T-helper 9 cell (primary cell): ENCODE data around the gene PKP3.
"Not testable (repeated sequence)": the region's sequence is repeated elsewhere in the genome, so short reads cannot be mapped to it uniquely, and the experiment has no call there.

Experiments
- DNase-seq: peaks from one replicate; pipeline ENCODE4 v3.0.0-alpha.2; 2020

PKP3 gene

DNA sequence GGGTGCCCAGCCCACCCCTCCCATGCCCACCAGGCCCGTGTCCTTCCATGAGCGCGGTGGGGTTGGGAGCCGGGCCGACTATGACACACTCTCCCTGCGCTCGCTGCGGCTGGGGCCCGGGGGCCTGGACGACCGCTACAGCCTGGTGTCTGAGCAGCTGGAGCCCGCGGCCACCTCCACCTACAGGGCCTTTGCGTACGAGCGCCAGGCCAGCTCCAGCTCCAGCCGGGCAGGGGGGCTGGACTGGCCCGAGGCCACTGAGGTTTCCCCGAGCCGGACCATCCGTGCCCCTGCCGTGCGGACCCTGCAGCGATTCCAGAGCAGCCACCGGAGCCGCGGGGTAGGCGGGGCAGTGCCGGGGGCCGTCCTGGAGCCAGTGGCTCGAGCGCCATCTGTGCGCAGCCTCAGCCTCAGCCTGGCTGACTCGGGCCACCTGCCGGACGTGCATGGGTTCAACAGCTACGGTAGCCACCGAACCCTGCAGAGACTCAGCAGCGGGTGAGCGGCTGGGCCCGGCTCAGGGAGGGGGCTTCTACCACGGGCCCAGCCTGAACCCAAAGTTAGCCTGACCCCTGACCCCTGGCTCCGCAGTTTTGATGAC, 3.0 kb downstream of the PKP3 start:
- DNase-seq, result no peak

DNA sequence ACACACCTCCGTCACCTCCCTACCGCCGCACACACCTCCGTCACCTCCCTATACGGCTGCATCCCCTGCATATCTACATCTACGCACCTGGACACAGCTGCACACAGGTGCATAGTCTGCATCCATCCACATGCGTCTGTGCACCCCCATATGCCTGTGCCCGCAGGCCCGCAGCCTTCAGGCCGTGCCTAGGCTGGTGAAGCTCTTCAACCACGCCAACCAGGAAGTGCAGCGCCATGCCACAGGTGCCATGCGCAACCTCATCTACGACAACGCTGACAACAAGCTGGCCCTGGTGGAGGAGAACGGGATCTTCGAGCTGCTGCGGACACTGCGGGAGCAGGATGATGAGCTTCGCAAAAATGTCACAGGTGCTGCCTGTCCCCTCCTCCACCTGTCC, 4.8 kb downstream of the PKP3 start:
- no peak for DNase-seq

DNA sequence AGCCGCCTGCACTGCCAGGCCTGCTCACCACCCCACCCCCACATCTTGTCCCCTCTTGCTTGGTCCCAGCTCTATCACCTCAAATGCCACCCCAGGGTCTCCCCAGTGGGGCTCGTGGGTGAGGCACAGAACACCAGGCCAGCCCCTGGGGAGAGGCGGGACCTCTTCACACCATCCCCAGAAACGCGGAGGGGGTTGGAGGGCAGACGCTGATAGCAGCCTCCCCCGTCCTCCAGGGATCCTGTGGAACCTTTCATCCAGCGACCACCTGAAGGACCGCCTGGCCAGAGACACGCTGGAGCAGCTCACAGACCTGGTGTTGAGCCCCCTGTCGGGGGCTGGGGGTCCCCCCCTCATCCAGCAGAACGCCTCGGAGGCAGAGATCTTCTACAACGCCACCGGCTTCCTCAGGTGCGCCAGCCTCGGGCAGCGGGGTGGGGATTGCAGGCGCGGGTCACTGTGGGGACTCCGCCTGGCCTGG, 5.8 kb downstream of the PKP3 start:
- no peak for DNase-seq

DNA sequence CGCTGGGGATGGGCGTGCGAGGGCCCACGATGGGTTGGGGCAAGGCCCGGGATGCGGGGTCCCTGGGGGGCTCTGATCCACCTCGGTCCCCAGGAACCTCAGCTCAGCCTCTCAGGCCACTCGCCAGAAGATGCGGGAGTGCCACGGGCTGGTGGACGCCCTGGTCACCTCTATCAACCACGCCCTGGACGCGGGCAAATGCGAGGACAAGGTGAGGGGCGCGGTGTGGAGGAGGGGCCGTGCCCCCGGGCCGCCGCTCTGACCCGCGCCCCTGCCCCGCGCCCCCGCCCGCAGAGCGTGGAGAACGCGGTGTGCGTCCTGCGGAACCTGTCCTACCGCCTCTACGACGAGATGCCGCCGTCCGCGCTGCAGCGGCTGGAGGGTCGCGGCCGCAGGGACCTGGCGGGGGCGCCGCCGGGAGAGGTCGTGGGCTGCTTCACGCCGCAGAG, 6.3 kb downstream of the PKP3 start:
- no peak for DNase-seq

DNA sequence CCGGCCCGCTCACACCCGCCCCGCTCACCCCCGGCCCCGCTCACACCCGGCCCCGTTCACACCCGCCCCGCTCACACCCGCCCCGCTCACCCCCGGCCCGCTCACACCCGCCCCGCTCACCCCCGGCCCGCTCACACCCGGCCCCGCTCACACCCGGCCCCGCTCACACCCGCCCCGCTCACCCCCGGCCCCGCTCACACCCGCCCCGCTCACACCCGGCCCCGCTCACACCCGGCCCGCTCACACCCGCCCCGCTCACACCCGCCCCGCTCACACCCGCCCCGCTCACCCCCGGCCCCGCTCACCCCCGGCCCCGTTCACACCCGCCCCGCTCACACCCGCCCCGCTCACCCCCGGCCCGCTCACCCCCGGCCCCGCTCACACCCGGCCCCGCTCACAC, 7.2 kb downstream of the PKP3 start:
- not testable (repeated sequence) for DNase-seq

DNA sequence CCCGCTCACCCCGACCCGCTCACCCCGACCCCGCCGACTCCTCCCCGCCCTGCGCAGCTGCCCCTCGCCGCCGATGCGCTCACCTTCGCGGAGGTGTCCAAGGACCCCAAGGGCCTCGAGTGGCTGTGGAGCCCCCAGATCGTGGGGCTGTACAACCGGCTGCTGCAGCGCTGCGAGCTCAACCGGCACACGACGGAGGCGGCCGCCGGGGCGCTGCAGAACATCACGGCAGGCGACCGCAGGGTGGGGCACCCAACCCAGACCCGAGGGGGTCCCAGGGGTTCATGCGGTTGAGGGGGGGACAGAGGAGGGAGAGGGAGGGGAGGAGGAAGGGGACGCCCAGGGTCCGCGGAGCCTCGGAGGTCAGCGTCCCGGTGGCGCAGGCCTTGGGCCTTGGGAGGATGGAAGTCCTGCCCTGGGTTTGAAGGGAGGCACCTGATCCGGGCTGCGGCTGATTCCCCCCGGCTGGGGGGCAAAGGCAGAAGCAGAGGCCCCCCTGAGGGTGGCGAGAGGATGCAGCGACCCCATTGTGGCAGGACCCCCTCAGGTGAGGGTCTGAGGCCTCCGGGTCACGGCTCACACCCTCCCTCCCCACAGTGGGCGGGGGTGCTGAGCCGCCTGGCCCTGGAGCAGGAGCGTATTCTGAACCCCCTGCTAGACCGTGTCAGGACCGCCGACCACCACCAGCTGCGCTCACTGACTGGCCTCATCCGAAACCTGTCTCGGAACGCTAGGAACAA, 9.2 kb downstream of the PKP3 start:
- DNase-seq, result no peak

DNA sequence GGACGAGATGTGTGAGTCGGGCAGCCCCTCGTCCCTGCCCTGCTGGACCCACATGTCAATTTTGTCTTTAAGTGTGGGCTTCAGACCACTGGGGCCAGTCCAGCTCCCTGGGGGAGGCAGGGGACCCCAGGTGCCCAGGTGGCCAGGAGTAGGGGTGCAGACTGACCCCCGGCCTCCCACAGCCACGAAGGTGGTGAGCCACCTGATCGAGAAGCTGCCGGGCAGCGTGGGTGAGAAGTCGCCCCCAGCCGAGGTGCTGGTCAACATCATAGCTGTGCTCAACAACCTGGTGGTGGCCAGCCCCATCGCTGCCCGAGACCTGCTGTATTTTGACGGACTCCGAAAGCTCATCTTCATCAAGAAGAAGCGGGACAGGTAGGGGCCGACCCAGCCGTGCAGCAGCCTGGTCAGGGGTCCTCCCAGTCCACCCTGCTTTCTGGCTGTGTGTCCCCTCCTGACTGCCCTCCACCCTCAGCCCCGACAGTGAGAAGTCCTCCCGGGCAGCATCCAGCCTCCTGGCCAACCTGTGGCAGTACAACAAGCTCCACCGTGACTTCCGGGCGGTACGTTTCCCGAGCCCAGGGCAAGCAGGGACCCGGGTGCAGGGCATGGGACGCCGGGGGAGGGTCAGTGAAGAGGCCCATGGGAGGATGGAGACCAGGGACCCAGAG, 9.9 kb downstream of the PKP3 start:
- DNase-seq, result no peak

DNA sequence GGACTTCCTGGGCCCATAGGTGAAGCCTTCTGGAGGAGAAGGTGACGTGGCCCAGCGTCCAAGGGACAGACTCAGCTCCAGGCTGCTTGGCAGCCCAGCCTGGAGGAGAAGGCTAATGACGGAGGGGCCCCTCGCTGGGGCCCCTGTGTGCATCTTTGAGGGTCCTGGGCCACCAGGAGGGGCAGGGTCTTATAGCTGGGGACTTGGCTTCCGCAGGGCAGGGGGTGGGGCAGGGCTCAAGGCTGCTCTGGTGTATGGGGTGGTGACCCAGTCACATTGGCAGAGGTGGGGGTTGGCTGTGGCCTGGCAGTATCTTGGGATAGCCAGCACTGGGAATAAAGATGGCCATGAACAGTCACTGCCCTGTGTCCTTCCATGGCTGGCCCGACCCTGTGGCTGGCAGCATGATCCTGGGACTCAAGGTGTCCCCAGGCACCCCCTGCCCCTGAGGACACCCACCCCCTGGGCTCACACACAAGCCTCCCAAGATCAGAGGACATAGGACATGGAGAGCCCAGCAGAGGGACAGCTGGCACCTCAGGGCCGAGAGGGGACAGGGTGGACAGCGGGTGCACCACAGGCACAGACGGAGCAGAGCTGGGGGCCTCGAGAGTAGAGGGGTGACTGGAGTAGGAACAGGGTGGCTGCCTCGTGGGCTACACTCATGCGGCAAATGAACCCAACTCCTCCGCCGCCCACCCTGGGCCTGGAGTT, 10.7 kb downstream of the PKP3 start:
- DNase-seq, result no peak

DNA sequence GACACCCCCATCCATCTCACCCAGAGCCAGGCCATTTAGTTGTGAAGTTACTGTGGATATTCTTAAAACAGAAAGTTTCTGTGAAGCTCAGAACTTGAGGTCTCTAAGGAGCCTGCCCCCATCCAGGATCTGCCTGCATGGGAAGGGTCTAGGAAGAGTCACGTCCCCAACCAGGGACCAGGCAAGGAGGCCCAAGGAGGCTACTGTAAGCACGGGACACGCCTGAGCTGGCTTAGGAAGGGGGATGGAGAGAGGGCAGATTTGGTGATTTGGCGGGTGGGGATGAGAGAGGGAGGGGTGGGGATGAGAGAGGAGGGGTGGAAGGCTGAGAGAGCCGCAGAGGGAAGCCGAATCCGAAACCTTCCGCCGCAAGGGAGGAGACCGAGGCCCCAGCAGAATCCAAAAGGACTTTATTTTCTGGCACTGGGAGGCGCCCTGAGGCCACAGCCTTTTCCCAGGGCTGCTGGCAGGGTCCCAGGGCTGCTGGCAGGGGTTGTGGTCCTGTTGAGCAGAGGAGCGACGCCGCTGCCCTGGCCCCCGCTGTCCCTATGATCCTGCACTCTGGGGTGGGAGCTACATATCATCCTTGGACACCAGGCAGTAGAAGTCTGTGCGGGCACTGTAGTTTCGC, 11.4 kb downstream of the PKP3 start:
- DNase-seq, result no peak

DNA sequence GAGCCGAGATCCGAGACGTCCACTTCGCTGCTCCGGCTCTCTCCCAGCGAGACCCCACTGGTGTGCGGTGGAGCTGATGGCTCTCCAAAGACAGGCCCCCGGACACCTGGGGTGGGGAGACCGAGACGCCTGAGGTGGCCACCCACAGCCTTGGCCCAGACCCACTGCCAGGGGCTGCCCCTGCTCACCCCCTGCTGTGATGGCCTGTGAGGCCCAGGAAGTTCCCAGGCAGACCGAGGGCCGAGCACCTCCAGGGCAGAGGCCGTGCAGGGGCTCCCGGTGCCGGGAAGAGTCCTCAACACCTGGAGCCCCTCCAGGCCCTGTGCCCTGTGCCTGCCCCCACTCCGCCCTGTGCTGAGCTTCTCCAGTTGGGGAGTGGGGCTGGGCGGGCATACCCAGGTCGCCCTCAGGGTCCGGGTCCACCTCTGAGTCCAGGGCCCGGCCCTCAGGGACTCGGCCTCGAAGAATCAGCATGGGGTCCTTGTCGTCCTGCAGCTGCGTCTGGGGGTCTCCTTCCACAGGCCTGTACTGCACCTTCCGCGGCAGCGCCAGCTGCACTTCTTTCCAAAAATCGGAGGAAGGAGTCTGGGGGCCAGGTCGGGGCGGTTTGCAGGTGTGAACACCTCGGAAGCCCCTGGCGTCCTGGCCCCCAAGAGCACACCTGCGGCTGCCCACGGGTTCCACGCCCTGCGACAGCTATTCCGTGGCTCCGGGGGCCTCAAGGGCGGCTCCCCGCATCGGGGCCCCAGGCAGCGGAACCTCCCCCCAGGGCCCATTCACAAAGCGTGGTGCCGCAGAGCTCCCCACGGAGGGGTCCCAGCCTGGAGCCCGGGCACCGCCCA, 12.2 kb downstream of the PKP3 start:
- DNase-seq, result no peak

DNA sequence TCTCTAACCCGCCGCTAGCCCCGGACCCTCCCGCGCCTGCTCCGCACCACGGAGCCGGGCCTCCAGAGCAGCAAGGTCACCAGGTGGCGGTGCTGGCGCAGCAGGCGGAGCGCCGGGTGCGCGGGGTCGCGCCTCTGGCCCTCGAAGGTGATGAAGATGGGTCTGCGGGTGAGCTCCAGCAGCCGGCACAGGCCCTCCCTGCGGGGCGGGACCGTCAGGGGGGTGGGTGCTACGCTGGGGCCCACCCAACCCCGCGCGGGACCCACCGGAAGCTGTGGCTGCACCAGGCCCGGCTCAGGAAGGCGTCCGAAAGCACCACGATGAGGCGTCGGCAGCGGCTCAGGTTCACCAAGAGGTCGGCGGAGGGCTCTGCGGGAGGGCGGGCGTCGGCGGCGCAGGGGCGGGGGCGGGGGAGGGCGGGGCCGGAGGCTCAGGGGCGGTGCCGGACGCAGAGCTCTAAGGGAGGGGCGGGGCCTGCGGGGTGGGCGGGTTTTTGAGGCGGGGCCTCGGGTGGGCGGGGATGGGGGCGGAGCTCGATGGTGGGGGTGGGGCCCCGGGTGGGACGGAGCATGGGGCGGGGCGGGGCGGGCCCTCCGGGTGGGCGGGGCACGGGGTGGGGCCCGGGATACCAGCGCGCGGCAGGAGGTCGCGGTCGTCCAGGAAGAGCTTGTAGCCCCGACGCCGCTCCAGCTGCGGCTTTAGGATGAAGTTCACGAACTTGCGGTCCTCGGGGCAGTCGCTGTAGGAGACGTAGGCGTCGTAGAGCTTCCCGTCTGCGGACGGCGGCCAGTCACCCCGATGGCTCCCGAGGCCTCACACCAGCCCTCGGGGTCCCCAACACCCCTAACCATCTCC, 13.0 kb downstream of the PKP3 start:
- peak; percentile 93 for DNase-seq

DNA sequence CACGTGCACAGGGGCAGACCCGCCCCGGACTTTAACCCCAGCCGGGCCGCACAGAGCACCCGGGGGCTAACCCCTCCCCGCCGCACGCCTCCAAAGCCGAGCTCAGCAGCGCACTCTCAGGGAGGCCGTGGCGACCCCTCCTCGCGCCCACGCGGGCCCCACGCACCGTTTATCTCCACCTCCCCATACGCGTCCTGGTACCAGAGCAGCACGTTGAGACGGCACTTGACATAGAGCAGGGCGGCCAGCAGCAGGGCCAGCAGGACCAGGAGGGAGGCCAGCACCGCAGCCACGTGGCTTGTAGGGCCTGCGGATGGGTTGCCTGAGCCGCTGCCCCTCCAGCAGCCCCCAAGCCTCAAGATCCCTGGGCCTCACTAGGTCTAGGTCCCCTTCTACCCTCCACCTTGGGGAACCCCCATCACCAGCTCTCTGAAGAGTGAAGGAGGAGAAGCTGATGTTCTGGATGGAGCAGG, 13.7 kb downstream of the PKP3 start:
- no peak for DNase-seq

DNA sequence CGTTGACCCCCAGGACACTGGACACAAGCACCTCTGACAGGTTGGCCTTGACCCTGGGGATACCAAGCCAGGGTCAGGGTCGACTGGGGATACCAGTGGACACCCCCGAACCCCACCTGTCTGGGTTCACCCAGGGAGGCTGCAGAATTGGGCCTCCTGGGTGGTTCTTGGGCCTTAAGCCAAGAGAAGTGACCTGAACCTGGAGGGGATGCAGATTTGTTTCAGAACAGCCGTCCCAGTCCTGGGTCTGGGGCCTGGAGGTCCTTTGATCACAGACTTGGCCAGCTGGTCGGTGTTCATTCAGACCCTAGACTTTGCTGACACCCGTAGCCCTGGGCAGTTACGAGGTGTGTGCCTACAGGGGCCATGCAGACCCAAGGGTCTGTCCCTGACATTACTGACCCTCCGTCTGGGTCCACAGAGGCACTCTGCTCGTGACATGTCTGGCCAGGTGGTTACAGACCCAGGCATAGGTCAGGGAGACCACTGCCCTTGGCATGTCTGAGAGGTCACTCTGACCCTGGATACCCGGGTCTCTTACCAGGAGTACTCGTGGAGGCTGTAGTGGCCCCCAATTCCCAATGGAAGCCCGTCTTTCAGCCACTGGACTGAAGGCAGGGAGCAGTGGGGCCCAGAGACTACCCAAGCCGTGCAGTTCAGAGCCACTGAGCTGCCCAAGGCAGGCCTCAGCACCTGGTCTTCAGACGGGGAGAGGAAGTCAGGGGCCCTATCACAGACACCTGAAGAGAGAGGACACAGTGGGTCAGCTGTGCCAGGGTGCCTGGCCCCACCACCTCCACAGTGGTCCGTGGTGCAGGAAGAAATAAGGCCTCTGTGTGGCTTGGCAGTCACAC, 14.4 kb downstream of the PKP3 start:
- DNase-seq, result no peak

DNA sequence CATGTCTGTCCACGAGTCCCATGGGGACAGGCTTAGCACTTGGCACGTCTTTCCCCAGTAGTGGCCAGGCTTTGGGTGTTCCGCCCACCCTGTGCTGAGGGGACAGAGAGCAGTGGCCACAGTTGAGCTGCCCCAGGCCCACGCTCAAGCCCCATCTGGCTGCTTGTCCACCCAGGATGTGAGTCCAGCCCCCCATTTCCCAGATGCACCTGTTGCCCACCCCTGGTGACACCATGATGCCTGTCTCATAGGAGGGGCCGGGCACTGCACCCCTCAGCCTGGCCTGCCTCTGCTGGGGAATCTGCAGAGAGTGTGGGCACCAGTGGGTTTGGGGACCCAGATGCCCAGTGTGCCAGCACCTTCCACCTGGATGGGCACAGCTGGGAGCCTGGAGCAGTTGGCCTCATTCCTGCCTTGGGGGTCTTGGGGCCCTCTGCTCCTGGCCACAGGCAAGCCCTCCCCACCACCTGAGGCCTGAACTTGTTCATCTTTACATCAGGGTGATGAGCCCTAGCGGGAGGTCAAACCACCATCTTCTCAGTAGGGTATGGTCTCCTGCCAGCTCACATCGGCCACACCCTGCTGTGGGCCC, 15.1 kb downstream of the PKP3 start:
- DNase-seq, result no peak

DNA sequence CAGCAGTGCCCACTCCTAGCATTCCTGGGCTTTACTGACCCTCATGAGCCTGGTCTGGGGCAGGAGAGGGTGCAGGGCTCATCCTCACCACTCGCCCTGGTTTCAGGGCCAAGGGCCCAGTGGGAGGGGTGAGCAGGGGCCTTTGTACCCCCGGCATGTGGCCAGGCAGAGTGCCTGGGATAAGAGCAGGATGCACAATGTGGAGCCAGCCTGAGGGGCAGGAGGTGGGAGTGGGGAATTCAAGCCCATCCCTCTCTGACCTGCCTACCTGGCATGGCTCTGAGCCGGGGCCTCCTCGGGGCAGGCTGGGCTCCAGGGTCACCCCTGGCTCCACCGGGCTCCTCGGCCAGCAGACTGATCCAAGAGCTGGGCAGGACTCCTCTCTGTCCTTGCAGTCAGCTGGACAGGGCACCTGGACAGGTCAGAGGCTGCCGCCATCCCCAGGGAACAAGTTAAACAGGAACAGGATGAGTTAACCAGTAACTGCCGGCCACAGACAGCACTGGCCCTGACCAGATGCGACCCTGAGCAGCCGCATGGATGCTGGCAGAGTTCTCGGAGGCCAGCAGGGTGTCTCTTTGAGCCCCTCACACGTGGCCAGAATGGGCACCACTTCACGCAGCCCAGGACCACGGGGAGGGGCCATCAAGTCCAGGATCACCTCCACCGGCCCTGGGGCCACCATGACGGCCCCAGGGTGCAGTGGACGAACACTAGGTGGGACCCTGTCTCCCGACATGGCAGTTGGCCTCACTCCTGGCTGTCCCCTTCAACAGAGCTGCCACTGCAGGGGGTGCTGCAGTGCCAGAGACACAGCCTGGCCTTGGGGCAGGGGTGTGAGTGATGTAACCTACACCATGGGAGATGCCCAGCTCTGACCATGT, 15.8 kb downstream of the PKP3 start:
- no peak for DNase-seq

DNA sequence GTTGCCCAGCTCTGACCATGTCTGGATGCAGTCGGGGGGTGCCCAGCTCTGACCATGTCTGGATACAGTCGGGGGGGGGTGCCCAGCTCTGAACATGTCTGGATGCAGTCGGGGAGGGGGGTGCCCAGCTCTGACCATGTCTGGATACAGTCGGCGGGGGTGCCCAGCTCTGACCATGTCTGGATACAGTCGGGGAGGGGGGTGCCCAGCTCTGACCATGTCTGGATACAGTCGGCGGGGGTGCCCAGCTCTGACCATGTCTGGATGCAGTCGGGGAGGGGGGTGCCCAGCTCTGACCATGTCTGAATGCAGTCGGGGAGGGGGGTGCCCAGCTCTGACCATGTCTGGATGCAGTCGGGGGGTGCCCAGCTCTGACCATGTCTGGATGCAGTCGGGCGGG, 16.7 kb downstream of the PKP3 start:
- DNase-seq, result not testable (repeated sequence)

DNA sequence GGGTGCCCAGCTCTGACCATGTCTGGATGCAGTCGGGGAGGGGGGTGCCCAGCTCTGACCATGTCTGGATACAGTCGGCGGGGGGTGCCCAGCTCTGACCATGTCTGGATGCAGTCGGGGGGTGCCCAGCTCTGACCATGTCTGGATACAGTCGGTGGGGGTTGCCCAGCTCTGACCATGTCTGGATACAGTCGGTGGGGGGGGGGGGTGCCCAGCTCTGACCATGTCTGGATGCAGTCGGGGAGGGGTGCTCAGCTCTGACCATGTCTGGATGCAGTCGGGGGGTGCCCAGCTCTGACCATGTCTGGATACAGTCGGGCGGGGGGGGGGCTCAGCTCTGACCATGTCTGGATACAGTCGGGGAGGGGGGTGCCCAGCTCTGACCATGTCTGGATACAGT, 17.5 kb downstream of the PKP3 start:
- not testable (repeated sequence) for DNase-seq

DNA sequence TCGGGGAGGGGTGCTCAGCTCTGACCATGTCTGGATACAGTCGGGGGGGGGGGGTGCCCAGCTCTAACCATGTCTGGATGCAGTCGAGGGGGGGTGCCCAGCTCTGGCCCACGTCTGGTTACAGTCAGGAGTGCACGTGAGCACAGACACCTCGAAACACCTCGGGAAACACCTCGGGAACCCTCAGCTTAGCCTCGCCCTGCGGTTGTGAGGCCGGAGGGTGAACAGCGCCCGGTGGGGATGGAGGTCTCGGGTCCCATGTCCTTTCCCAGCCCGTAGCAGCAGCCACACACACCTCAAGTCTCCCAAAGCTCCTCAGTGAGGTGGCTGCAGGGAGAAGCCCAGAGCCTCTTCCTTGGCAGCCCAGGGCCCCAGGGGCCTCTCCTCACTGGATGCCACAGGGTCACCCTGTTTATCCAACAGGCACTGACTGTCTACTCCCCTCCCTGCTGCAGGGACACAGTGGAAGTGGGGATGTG, 18.7 kb downstream of the PKP3 start:
- no peak for DNase-seq
